OCI-LY1 (cell line): ENCODE results near the gene TSPAN12.

Experiments used
- H2AFZ ChIP-seq: fragments of 200-600 bp; sonication (generic), shearing (Covaris generic); 2 replicates; pipeline ENCODE4 v1.6.0; 2014; ENCODE audit warnings: antibody characterized with exemption, mild to moderate bottlenecking, low read length
- H3F3A ChIP-seq: fragments of 200-600 bp; sonication (generic), shearing (Covaris generic); 2 replicates; pipeline ENCODE4 v1.6.0; 2014; ENCODE audit warnings: mild to moderate bottlenecking, antibody characterized with exemption, low read length, moderate library complexity; ENCODE audit not compliant: insufficient read depth
- H3K27ac ChIP-seq: fragments of 200-600 bp; sonication (generic); 2 replicates; pipeline ENCODE4 v1.5.1; 2014; ENCODE audit warnings: low read length, mixed run types, mild to moderate bottlenecking, low read depth; ENCODE audit not compliant: poor library complexity, severe bottlenecking
- H3K27me3 ChIP-seq: fragments of 200-600 bp; sonication (generic); 2 replicates; pipeline ENCODE4 v1.6.0; 2014; ENCODE audit warnings: antibody characterized with exemption, mild to moderate bottlenecking, low read length, moderate library complexity; ENCODE audit not compliant: insufficient read depth
- H3K36me3 ChIP-seq: fragments of 200-600 bp; sonication (generic); 2 replicates; pipeline ENCODE4 v1.6.1; 2014; ENCODE audit warnings: mild to moderate bottlenecking, antibody characterized with exemption, low read length, moderate library complexity, mixed read lengths; ENCODE audit not compliant: insufficient read depth
- H3K4me1 ChIP-seq: fragments of 200-600 bp; sonication (generic); 2 replicates; pipeline ENCODE4 v1.5.1; 2014; ENCODE audit warnings: mild to moderate bottlenecking, low read length, moderate library complexity; ENCODE audit not compliant: insufficient read depth, severe bottlenecking
- H3K4me2 ChIP-seq: fragments of 200-600 bp; sonication (generic), shearing (Covaris generic); 2 replicates; pipeline ENCODE4 v1.6.1; 2014; ENCODE audit warnings: low read length
- H3K4me3 ChIP-seq: fragments of 200-600 bp; sonication (generic); 2 replicates; pipeline ENCODE4 v1.5.1; 2014; ENCODE audit warnings: low read length, low read depth, mild to moderate bottlenecking, mixed read lengths; ENCODE audit not compliant: poor library complexity, severe bottlenecking
- H3K79me2 ChIP-seq: fragments of 200-600 bp; shearing (Covaris generic); 2 replicates; pipeline ENCODE4 v1.6.1; 2016; ENCODE audit warnings: mixed run types, low read length, mixed read lengths; ENCODE audit not compliant: insufficient read depth
- H3K9ac ChIP-seq: fragments of 200-600 bp; sonication (generic), shearing (Covaris generic); 2 replicates; pipeline ENCODE4 v1.6.1; 2014; ENCODE audit warnings: mild to moderate bottlenecking, low read length, mixed read lengths
- H3K9me2 ChIP-seq: fragments of 200-600 bp; sonication (generic), shearing (Covaris generic); 2 replicates; pipeline ENCODE4 v1.6.1; 2014; ENCODE audit warnings: low read depth, mild to moderate bottlenecking, low read length, mixed read lengths
- H3K9me3 ChIP-seq: fragments of 200-600 bp; shearing (Covaris generic); 2 replicates; pipeline ENCODE4 v1.6.1; 2014; ENCODE audit warnings: low read length, mixed read lengths
- H4K20me1 ChIP-seq: fragments of 200-600 bp; sonication (generic), shearing (Covaris generic); 2 replicates; pipeline ENCODE4 v1.6.0; 2016; ENCODE audit warnings: mild to moderate bottlenecking, low read length; ENCODE audit not compliant: insufficient read depth
- EZH2 ChIP-seq: fragments of 200-600 bp; sonication (generic), shearing (Covaris generic); IDR thresholded peaks from 2 replicates; pipeline ENCODE4 v1.8.0; 2017; ENCODE audit warnings: borderline replicate concordance, mixed run types, mild to moderate bottlenecking, antibody characterized with exemption, low read length, moderate library complexity, mixed read lengths
- TF ChIP-seq, protein P1 (sequence below): fragments of 200-600 bp; sonication (generic), shearing (Covaris generic); IDR thresholded peaks from 2 replicates; pipeline ENCODE4 v1.5.1; 2017; ENCODE audit warnings: mild to moderate bottlenecking, antibody characterized with exemption, low read length, moderate library complexity, mixed read lengths

Gene TSPAN12

DNA sequence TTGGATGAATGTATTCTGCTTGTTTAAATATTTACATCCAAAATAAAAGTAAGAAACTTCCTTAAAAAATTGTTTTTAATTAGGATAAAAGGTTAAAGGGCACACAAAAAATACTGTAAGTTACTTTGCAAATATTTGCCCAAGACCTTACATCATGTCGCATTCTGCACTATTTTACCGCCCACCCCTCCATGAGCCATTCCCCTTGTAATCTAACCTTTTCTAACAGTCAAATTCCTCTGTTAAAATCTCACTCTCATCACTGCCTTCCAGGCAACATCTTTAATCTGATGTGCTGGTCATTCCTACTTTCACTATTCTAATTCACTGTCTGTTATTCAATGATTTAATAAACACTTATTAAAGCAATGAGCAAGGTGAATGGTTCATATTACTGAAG lies 23.2 kb downstream of the TSPAN12 start:
- H3K79me2 ChIP-seq = no peaks in the 10 kb centered on the region
- no peak overlapping the region for H3K27ac ChIP-seq
- TF ChIP-seq, protein P1, sequence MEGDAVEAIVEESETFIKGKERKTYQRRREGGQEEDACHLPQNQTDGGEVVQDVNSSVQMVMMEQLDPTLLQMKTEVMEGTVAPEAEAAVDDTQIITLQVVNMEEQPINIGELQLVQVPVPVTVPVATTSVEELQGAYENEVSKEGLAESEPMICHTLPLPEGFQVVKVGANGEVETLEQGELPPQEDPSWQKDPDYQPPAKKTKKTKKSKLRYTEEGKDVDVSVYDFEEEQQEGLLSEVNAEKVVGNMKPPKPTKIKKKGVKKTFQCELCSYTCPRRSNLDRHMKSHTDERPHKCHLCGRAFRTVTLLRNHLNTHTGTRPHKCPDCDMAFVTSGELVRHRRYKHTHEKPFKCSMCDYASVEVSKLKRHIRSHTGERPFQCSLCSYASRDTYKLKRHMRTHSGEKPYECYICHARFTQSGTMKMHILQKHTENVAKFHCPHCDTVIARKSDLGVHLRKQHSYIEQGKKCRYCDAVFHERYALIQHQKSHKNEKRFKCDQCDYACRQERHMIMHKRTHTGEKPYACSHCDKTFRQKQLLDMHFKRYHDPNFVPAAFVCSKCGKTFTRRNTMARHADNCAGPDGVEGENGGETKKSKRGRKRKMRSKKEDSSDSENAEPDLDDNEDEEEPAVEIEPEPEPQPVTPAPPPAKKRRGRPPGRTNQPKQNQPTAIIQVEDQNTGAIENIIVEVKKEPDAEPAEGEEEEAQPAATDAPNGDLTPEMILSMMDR = no peak
- no peak for TF ChIP-seq EZH2
- H3K36me3 ChIP-seq = no peaks in the 10 kb centered on the region
- H3K4me2 ChIP-seq = no peak overlapping the region
- no peaks in the 10 kb centered on the region for H3K27me3 ChIP-seq
- H3K4me1 ChIP-seq = no peaks in the 10 kb centered on the region
- H4K20me1 ChIP-seq = no peaks in the 10 kb centered on the region
- H3K9me2 ChIP-seq = no peaks in the 10 kb centered on the region
- H3K4me3 ChIP-seq = no peak overlapping the region
- H3K9ac ChIP-seq = no peak overlapping the region
- H3K9me3 ChIP-seq = peaks cover 3% of the 10 kb centered on the region; the same call in 1 of the 2 replicates
- H2AFZ ChIP-seq = no peak overlapping the region
- H3F3A ChIP-seq = no peaks in the 10 kb centered on the region

DNA sequence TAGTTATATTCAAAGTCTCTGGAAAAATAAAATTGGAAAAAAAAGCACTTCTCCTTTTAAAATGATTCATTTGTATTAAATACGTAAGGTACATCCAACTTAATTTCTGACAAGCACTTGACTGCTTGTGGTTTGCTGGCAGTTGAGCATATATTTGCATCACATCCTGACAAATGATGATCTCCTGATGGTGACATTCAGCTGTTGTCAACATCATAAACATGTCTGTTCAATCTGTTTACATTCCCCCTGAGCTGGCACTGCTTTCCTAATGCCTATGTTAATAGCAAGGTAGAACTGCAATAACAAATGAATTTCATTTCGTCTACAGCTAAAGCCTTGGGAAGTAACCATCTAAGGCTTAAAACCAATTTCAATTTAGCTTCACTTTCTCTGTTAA lies 24.4 kb downstream of the TSPAN12 start:
- Histone ChIP-seq H3K79me2 (no peaks in the 10 kb centered on the region), H3K4me1 (no peaks in the 10 kb centered on the region), H3F3A (no peaks in the 10 kb centered on the region), H3K9me2 (0 out of 2 replicates have a peak, but pooled peaks cover 2% of the 10 kb centered on the region), H3K27ac (no peak overlapping the region), H3K4me2 (no peak overlapping the region), H2AFZ (no peak overlapping the region), H3K36me3 (no peaks in the 10 kb centered on the region), H3K27me3 (no peaks in the 10 kb centered on the region), H3K9ac (no peak overlapping the region), H4K20me1 (no peaks in the 10 kb centered on the region), H3K4me3 (no peak overlapping the region), H3K9me3 (peaks cover 3% of the 10 kb centered on the region; the same call in 1 of the 2 replicates)
- TF ChIP-seq, protein P1 = no peak
- TF ChIP-seq EZH2 = no peak

DNA sequence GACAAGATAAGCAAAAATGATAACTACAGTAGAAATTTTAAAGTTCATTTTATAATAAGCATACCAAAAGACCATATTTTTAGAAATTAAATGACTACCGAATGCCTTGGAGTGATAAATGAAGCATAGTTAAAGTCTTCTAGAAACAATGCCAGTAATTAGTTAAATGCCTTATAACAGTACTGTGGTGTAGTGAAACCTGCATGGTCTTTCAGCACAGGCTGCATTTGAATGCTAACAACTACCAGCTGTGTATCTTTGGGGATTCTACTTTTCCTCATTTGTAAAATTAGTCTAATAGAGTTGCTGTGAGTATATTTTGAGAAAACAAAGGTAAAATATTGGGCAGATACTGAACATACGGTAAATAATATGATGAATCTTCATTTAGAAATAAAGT lies 25.1 kb downstream of the TSPAN12 start:
- Histone ChIP-seq H3K4me3 (no peak overlapping the region), H3K79me2 (no peaks in the 10 kb centered on the region), H3K9ac (no peak overlapping the region), H2AFZ (no peak overlapping the region), H3K27me3 (no peaks in the 10 kb centered on the region), H3K4me2 (no peak overlapping the region), H3K36me3 (no peaks in the 10 kb centered on the region), H3K27ac (no peak overlapping the region), H3F3A (no peaks in the 10 kb centered on the region), H3K9me3 (peaks cover 3% of the 10 kb centered on the region; the same call in 1 of the 2 replicates), H3K9me2 (0 out of 2 replicates have a peak, but pooled peaks cover 2% of the 10 kb centered on the region), H4K20me1 (no peaks in the 10 kb centered on the region), H3K4me1 (no peaks in the 10 kb centered on the region)
- TF ChIP-seq EZH2 = no peak
- TF ChIP-seq, protein P1 = no peak
